CD4-positive, alpha-beta T cell treated with Interleukin-17A for 4 hours (primary cell): ENCODE measurements around the gene INCENP.
"Not testable (repeated sequence)": the region's sequence is repeated elsewhere in the genome, so short reads cannot be mapped to it uniquely, and the experiment has no call there.

Experiments used
- DNase-seq: peaks from one replicate; pipeline ENCODE4 v3.0.0-alpha.2; 2020; ENCODE audit warnings: mixed read lengths

Gene INCENP

DNA sequence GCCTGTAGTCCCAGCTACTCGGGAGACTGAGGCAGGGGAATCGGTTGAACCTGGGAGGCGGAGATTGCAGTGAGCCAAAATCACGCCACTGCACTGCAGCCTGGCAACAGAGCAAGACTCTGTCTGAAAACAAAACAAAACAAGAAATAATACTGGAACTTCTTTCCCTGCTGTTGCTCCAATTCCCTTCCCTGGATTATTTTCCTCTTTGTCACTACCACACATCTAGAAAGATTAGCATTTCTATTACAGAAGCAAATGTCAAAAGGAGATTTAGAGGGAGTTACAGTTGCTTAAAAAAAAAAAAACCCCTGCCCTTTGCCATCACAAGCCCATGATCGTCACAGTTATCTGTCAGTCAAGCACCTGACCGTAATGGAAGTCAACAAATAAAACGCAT is 48.5 kb downstream of the INCENP start:
- DNase-seq: no peak

DNA sequence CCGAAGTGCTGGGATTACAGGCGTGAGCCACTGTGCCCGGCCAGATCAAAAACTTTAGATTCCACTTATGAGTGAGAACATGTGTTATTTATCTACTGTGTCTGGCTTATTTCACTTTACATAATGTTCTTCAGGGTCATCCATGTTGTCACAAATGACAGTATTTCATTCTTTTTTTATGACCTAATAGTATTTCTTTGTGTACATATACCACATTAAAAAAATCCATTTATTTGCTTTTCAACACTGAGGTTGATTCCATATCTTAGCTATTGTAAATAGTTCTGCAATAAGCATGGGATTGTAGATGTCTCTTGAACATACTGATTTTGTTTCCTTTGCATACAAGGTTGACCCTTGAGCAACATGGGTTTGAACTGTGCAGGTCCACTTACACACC is 53.0 kb downstream of the INCENP start:
- no peak for DNase-seq

DNA sequence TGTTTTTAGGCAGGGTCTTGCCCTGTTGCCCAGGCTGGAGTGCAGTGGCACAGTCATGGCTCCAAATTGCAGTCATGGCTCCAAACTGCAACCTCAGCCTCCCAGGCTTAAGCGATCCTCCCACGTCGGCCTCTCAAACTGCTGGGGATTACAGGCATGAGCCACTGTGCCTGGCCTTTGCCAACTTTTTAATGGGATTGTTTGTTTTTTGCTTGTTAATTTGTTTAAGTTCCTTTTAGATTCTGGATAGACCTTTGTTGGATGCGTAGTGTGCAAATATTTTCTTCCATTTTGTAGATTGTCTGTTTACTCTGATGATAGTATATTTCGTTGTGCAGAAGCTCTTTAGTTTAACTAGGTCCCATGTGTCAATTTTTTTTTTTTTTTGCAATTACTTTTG is 56.2 kb downstream of the INCENP start:
- no peak for DNase-seq

DNA sequence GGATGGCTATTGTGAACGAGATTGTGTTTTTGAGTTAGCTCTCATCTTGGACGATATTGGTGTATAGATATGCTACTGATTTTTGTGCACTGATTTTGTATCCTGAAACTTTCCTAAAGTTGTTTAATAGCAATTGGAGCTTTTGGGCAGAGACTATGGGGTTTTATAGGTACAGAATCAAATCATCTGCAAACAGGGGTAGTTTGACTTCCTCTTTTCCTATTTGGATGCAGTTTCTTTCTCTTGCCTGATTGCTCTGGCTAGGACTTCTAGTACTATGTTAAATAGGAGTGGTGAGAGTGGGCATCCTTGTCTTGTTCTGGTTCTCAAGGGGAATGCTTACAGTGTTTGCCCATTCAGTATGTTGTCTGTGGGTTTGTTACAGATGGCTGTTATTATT is 57.3 kb downstream of the INCENP start:
- DNase-seq: no peak

DNA sequence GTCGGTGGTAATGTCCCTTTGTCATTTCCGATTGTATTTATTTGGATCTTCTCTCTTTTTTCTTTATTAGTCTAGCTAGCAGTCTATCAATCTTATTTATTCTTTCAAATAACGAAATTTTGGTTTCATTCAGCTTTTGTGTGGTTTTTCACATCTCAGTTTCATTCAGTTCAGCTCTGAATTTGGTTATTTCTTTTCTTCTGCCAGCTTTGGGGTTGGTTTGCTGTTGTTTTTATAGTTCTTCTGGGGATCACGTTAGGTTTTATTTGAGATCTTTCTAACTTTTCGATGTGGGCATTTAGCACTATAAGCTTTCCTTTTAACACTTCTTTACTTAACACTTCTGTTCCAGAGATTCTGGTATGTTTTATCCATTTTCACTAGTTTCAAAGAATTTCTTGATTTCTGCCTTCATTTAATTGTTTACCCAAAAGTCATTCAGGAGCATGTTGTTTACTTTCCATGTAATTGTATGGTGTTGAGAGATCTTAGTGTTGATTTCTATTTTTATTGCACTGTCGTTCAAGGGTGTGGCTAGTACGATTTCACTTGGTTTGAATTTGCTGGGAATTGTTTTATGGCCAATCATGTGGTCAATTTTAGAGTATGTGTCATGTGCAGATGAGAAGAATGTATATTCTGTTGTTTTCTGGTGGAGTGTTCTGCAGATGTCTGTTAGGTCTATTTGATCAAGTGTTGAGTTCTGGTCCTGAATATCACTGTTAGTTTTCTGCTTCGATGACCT is 58.5 kb downstream of the INCENP start:
- no peak for DNase-seq

DNA sequence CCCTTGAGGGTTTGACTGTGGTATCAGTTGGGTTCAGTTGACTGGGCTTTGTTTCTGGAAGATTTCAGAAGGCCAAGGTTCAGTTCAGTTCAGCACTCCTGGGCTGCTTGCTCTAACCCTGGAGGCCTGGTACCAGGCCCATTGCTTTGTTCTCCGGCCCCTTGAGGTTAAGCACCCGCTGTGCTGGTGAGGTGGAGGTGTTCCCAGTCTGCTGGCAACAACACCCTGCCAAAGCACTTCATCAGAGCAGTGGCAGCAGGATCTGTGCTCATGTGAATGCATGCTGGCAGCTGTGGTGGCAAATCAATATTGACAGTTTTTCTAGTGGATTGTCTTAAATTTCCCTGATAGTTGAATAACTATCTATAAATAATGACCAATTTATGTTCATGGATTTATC is 62.4 kb downstream of the INCENP start:
- no peak for DNase-seq

DNA sequence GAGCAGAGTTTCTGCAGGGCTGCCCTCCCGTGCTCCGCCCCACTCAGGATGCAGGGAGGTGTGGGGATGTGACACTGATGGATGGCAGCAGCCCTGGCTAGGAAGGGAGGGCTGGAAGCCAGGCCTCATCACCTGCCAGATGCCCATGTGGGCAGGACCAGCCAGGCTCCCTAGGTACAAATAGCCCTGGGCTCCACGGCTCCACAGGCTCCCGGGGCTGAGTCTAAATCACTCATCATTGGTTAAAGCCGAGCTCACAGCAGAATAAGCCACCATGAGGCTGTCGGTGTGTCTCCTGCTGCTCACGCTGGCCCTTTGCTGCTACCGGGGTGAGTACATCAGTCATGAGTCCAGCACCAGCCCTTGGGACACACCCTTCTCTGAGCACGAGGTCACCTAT is 66.2 kb downstream of the INCENP start, which contains the start of gene SCGB1D1:
SCGB1D1 (plus strand) TSS at position 206 of the 400 bp plus-strand sequence; CDS start at position 275, 69 bp downstream.
- no peak for DNase-seq

DNA sequence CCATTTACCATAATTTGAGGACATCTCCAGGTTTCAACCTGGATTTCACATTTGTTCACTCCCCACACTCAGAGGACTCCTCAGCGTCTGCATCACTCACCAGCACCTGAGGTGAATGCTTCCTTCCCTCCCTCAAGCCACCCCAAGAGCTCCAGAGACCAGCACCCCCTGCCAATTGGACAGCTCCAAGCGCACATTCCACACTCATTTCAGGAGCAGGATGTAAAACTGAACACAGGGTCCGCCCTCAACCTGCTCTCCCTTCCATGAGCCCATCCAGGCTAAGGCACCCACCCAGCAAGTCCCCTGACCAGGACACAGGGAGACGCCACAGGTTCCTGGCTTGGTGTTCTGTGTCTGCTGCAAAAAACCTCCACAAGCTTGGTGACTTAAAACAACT is 70.1 kb downstream of the INCENP start:
- DNase-seq: no peak

- not testable (repeated sequence) for DNase-seq
These were observed 71.2 kb downstream of the INCENP start for GRCh38 chr11:62195010-62195409.

DNA sequence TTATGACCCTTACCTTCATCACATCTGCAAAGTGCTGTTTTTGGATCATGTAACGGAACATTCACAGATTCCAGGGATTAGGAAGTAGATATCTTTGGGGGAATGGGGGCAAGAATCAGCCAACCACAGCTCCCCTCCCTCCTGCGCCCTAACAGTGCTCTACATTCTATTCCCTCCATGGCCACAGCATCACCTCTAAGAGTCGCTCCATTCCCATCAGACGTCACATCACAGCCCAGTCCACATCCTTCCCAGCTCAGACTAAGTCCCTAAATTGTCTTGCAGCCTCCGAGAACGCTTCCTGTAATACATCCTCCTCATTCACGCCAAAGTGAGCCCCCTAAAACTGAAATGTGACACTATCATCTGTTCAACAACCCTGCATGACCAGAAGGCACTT is 72.1 kb downstream of the INCENP start:
- DNase-seq: no peak

DNA sequence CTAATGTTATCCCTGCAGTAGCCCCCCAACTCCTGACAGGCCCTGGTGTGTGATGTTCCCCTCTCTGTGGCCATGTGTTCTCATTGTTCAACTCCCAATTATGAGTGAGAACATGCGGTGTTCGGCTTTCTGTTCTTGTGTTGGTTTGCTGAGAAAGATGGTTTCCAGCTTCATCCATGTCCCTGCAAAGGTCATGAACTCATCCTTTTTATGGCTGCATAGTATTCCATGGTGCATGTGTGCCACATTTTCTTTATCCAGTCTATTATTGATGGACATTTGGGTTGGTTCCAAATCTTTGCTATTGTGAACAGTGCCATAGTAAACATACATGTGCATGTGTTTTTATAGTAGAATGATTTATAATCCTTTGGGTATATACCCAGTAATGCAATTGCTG is 73.6 kb downstream of the INCENP start:
- DNase-seq: not testable (repeated sequence)

- no peak for DNase-seq
These were observed 77.6 kb downstream of the INCENP start for GRCh38 chr11:62201376-62201775.
